OCI-LY7 (cell line): ENCODE data around the gene DIPK1A.

Experiments
- CTCF ChIP-seq: fragments of 200-600 bp; sonication (generic); conservative IDR thresholded peaks from 2 replicates; pipeline ENCODE4 v1.5.1; 2014; ENCODE audit warnings: mild to moderate bottlenecking, antibody characterized with exemption, low read length, moderate library complexity, mixed read lengths
- EZH2phosphoT487 ChIP-seq: fragments of 200-600 bp; sonication (generic); IDR thresholded peaks from 2 replicates; pipeline ENCODE4 v1.6.1; 2018; ENCODE audit warnings: low read depth, borderline replicate concordance, mild to moderate bottlenecking, mixed run types, antibody characterized with exemption, low read length, moderate library complexity, mixed read lengths

GRCh38 chr1:92915547-92915946 is 45.7 kb downstream of the DIPK1A start:
- TF ChIP-seq CTCF (no peak), EZH2phosphoT487 (no peak)
